Left forelimb (tissue), 1 donor: ENCODE measurements around the gene ZNF492.
"Not testable (repeated sequence)": the region's sequence is repeated elsewhere in the genome, so short reads cannot be mapped to it uniquely, and the experiment has no call there.

ENCODE experiments used
- DNase-seq: peaks from one replicate; pipeline ENCODE4 v3.0.0-alpha.2; 2018; ENCODE audit warnings: low spot score

ZNF492 gene

GRCh38 chr19:22617181-22617580, 16.9 kb upstream of the ZNF492 start:
- DNase-seq: not testable (repeated sequence)

DNA sequence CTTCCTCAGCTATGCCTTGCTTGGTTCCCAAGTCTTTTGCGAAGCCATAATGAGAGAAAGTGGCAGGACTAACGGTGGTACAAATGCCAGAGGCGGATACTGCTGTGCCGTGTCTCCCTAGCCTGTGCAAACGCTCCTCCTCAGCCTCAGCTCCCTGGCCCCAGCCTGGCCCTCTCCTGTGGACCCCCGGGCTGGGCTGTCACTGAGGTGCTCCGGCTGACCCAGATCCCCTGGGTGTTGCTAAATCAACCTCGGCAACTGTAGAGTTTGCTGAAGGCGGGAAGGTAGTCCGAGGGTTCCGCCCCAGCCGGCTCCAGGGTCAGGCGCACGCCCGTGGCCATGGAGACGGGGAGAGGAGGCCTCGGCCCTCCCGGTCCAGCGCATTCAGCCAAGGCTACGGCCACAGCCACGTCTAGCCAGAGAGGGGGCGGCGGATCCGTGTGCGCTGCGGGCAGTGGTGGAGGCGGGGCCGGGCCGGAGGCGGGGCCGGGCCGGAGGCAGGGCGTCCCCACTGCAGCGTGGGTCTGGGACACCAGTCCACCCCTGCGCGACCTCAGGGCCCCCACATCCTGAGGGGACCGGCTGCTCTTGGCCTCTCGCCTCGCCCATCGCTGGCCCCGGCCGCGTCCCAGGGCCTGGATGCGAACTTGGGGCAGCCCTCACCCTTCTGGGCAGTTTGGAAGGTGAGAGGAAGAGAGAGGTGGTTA, 16.4 kb upstream of the ZNF492 start:
- no peak for DNase-seq

GRCh38 chr19:22619371-22619770, 14.8 kb upstream of the ZNF492 start:
- no peak for DNase-seq

- no peak for DNase-seq
Observed at GRCh38 chr19:22619932-22620331, 14.2 kb upstream of the ZNF492 start.

DNA sequence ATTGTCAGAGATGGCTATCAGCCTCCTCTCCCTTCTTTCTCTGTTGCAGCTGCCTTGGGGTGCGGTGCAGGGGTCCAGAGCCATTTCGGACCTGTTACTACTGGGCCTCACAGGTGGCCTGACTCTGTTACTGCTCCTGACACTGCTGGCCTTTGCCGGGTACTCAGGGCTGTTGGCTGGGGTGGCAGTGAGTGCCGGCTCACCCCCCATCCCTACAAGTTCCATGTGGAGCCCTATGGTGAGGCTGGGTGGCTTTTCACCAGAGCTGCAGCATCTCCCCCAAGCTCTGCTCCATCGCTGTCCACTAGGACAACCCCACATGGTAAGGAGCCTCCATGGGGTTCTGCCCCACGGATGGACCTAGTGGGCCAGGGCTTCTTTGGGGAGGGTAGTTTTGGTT, 13.7 kb upstream of the ZNF492 start:
- DNase-seq: no peak

- DNase-seq: no peak
Observed at GRCh38 chr19:22620912-22621311, 13.2 kb upstream of the ZNF492 start.

DNA sequence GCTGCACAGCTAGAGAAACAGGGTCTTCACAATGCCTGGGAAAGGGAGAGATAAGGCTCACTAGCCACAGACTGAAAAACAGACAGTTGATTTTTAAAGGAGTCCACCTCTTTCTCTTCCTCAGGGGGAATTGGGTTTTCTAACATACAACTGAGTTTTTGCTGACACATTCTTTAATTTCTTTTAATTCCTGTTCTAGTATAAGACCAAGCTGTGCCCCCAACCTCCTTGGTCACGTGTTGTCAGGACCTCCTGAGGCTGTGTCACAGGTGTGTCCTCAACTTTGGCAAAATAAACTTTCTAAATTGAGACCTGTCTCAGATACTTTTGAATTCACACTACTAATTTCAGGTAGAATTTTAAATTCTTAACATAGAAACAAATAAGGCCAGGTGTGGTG, 12.1 kb upstream of the ZNF492 start:
- DNase-seq: no peak

DNA sequence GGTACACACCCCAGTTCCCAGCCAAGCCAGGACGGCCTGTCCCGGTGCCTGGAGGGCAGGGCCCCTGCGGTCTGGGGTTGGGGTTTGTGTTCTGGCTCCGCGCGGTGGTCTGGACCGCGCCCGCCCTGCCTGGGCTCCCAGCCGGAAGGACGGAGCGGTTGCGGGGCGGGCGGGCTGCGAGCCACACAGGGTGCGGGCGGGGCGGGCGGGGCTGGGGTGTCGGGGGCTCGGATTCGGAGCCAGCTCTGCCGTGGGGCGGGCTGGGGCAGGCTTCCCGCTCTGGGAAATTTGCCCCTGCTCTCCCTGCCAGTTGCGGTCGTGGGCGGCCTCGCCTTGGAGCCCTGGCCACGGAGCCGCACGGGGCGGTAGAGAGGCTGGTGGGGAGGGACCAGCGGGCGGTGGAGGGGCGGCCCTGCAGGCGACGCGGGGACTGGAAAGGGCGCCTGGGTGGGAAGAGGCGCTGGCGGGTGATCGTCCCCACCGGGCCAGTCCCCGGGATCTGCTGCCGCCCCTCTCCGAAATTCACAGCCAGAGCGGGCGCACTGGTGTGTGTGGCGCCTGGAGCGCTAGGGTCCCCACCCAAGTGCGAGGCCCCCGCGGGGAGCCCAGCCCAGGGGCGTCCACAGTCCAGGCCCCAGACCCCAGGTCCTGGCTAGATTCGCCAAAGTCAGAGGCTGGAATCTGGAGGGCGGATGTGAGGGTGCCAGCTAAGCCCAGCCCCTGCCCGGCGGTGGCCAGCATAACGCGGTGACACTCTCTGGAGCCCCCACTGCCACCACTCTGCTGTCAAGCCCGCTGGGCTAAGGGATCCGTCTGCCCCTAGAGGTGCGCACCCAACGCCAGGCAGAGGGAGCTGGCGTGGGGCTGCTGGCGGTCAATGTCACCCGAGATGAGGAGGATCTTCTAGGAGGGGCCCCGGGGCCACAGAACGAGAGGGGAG, 11.0 kb upstream of the ZNF492 start:
- no peak for DNase-seq

- DNase-seq: no peak
Observed at GRCh38 chr19:22623841-22624221, 10.3 kb upstream of the ZNF492 start.

DNA sequence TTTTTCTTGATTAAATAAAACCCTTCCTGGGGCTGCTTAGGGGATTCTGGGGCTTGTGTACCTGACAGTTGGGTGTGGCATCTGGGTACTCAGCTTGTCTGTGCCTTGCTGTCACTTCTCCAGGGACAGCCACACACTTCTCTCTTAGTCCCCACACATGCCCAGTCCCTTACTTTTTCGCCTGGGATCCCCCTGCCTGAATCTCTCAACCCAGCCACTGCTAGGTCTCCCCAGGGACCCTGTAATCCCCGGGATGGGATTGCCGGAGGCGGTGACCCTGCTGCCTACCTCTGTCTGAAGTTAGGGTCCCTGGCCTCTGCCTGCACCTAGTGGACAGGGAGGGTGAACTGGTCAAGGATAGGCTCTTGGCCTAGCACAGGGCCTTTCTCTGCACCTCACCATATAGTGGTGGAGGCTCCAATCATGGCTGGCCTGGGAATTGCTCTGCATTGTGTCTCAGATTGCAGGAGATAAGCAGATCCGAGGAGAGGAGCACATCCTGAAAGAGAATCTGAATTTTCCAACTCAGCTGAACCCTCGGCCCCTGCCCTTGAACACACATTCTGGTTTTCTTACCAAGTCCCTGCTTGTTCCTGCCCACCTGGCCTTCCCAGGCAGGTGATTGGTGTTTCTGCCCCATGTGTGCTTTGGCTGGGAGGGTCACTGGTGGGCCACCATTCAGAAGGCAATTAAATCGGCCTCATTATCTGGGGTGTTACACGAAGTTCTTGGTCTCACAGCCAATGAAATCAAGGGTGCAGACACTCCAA, 8.7 kb upstream of the ZNF492 start:
- DNase-seq: no peak

DNA sequence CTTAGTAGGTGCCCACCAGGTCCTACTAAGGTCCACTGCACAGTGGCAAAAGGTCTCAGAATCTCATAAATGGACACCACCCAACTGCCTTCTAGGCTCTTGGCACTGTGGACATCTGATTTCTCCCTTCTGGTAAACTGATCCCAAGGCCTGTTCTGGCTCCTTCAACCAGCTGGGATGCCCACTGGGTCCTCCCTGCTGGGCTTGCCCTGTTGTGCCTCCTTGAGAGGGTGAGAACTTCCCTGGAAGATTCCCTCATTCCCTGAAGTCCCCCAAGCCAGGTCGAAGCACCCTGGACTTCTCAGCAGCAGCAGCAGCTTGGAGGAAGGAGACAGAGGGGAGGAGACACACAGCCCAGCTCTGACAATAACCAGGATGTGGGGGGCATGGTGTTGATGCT, 6.6 kb upstream of the ZNF492 start:
- DNase-seq: no peak

DNA sequence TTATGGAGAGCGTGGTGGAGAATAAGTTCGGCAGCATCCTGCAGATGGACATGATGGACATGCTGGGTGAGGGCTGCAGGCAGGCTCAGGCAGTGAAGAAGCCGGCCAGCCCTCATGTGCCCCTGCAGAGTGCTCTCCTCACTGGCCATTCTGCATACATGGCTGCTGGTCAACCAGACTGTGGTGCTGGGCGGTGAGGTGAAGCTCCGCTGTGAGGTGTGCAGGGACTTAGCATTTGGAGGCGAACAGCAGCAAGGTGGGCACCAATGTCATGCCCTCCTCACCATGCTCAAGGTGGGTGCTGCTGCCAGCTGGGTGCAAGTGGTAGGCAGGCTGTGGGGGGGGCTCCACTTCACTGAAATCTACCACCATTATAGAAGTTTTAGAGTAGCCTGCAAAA, 5.7 kb upstream of the ZNF492 start:
- no peak for DNase-seq

- DNase-seq: no peak
Observed at GRCh38 chr19:22634450-22634827, 315 bp downstream of the ZNF492 start.

DNA sequence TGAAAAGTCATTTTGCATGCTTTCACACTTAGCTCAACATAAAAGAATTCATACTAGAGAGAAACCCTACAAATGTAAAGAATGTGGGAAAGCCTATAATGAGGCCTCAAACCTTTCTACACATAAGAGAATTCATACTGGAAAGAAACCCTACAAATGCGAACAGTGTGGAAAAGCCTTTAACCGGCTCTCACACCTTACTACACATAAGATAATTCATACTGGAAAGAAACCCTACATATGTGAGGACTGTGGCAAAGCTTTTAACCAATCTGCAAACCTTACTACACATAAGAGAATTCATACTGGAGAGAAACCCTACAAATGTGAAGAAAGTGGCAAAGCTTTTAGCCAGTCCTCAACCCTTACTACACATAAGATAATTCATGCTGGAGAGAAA, 51.4 kb downstream of the ZNF492 start:
- not testable (repeated sequence) for DNase-seq

DNA sequence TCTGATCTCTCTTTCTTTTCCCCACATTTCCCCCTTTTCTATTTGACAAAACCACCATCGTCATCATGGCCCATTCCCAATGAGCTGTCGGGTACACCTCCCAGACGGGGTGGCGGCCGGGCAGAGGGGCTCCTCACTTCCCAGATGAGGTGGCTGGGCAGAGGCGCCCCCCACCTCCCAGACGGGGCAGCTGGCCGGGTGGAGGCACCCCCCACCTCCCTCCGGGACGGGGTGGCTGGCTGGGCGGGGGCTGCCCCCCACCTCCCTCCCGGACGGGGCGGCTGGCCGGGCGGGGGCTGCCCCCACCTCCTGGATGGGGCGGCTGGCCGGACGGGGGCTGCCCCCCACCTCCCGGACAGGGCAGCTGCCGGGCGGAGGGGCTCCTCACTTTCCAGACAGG, 68.5 kb downstream of the ZNF492 start:
- not testable (repeated sequence) for DNase-seq

GRCh38 chr19:22703096-22703495, 69.0 kb downstream of the ZNF492 start:
- not testable (repeated sequence) for DNase-seq

- DNase-seq: no peak
Observed at GRCh38 chr19:22708983-22709382, 74.9 kb downstream of the ZNF492 start.
